BE2C (cell line): ENCODE data around the gene CERT1.

ENCODE experiments used
- DNase-seq: peaks from one replicate; pipeline ENCODE4 v3.0.0-alpha.2; 2020
- H3K27me3 ChIP-seq: fragments of 250-450 bp; sonication (Bioruptor Pico); 2 replicates; pipeline ENCODE4 v1.5.1; 2020; ENCODE audit warnings: mild to moderate bottlenecking
- H3K36me3 ChIP-seq: fragments of 250-450 bp; sonication (Bioruptor Pico); 2 replicates; pipeline ENCODE4 v1.5.1; 2020; ENCODE audit warnings: mild to moderate bottlenecking
- H3K4me1 ChIP-seq: fragments of 250-450 bp; sonication (Bioruptor Pico); 2 replicates; pipeline ENCODE4 v1.5.1; 2020
- H3K4me3 ChIP-seq: 2 replicates; pipeline ENCODE4 v1.5.1; 2011; ENCODE audit warnings: low read depth, low read length
- H3K9me3 ChIP-seq: fragments of 250-450 bp; sonication (Bioruptor Pico); 2 replicates; pipeline ENCODE4 v1.5.1; 2020
- CTCF ChIP-seq: IDR thresholded peaks from 2 replicates; pipeline ENCODE4 v1.5.1; 2012; ENCODE audit warnings: mild to moderate bottlenecking, low read depth, low read length

CERT1 gene

GRCh38 chr5:75551471-75551870, 40.0 kb upstream of the CERT1 start:
- Histone ChIP-seq H3K9me3 (no peaks in the 10 kb centered on the region), H3K4me1 (no peaks in the 10 kb centered on the region), H3K36me3 (peaks cover 19% of the 10 kb centered on the region), H3K27me3 (no peaks in the 10 kb centered on the region), H3K4me3 (no peak overlapping the region)
- TF ChIP-seq CTCF: no peak
- DNase-seq: no peak

- H3K4me1 ChIP-seq: no peaks in the 10 kb centered on the region; the same call in 1 of the 2 replicates
- H3K27me3 ChIP-seq: no peaks in the 10 kb centered on the region
- no peaks in the 10 kb centered on the region for H3K9me3 ChIP-seq
- TF ChIP-seq CTCF: no peak
- no peak overlapping the region for H3K4me3 ChIP-seq
- H3K36me3 ChIP-seq: peaks cover 19% of the 10 kb centered on the region
- no peak for DNase-seq
Observed at GRCh38 chr5:75550597-75550996, 39.2 kb upstream of the CERT1 start.

GRCh38 chr5:75547812-75548211, 36.4 kb upstream of the CERT1 start:
- TF ChIP-seq CTCF: no peak
- H3K4me3 ChIP-seq: no peak overlapping the region
- peaks cover 6% of the 10 kb centered on the region for H3K36me3 ChIP-seq
- DNase-seq: no peak
- no peaks in the 10 kb centered on the region; the same call in 1 of the 2 replicates for H3K4me1 ChIP-seq
- H3K27me3 ChIP-seq: no peaks in the 10 kb centered on the region
- H3K9me3 ChIP-seq: no peaks in the 10 kb centered on the region

GRCh38 chr5:75546830-75547229, 35.4 kb upstream of the CERT1 start:
- Histone ChIP-seq H3K9me3 (no peaks in the 10 kb centered on the region), H3K27me3 (no peaks in the 10 kb centered on the region), H3K36me3 (no peaks in the 10 kb centered on the region; the same call in 1 of the 2 replicates), H3K4me1 (no peaks in the 10 kb centered on the region; the same call in 1 of the 2 replicates), H3K4me3 (no peak overlapping the region)
- no peak for DNase-seq
- no peak for TF ChIP-seq CTCF

- Histone ChIP-seq H3K9me3 (no peaks in the 10 kb centered on the region), H3K36me3 (no peaks in the 10 kb centered on the region; the same call in 1 of the 2 replicates), H3K4me3 (no peak overlapping the region), H3K4me1 (no peaks in the 10 kb centered on the region; the same call in 1 of the 2 replicates), H3K27me3 (no peaks in the 10 kb centered on the region)
- no peak for TF ChIP-seq CTCF
- no peak for DNase-seq
Observed at GRCh38 chr5:75545131-75545530, 33.7 kb upstream of the CERT1 start.

GRCh38 chr5:75538211-75538610, 26.8 kb upstream of the CERT1 start:
- Histone ChIP-seq H3K9me3 (no peaks in the 10 kb centered on the region), H3K36me3 (no peaks in the 10 kb centered on the region; the same call in 1 of the 2 replicates), H3K27me3 (no peaks in the 10 kb centered on the region), H3K4me3 (no peak overlapping the region), H3K4me1 (no peaks in the 10 kb centered on the region; the same call in 1 of the 2 replicates)
- TF ChIP-seq CTCF: no peak
- no peak for DNase-seq
